H1 (cell line): ENCODE data around the gene CCDC148. TPM values are rescaled to one million over a fixed set of nuclear protein-coding genes. Genes with fewer than 3 reads are reported as not detected.

ENCODE experiments used
- POU5F1 ChIP-seq: IDR thresholded peaks from 2 replicates; pipeline ENCODE4 v1.6.1; 2011; ENCODE audit warnings: low read depth, mild to moderate bottlenecking, low read length, moderate library complexity
- RNF2 ChIP-seq: fragments of 200-900, 300-1000 bp; sonication (generic); IDR thresholded peaks from 2 replicates; pipeline ENCODE4 v1.7.1; 2016; ENCODE audit warnings: borderline replicate concordance, low read depth, mild to moderate bottlenecking, antibody characterized with exemption, low read length; ENCODE audit not compliant: poor library complexity, severe bottlenecking; ENCODE audit errors: missing control alignments
- SAP30 ChIP-seq: fragments of 300-600 bp; sonication (generic); IDR thresholded peaks from 2 replicates; pipeline ENCODE4 v1.7.1; 2012; ENCODE audit warnings: low read length, moderate library complexity, mild to moderate bottlenecking, inconsistent platforms; ENCODE audit not compliant: insufficient read depth, insufficient replicate concordance
- SUZ12 ChIP-seq: fragments of 200-600 bp; sonication (generic); IDR thresholded peaks from 2 replicates; pipeline ENCODE4 v1.6.1; 2012; ENCODE audit warnings: mild to moderate bottlenecking, inconsistent platforms, low read length, moderate library complexity, mixed read lengths
- TAF7 ChIP-seq: optimal IDR thresholded peaks from 2 replicates; pipeline ENCODE3; 2011; ENCODE audit warnings: low read depth, mild to moderate bottlenecking, inconsistent platforms, low read length, moderate library complexity, borderline replicate concordance
- YY1 ChIP-seq: IDR thresholded peaks from 2 replicates; pipeline ENCODE4 v1.6.1; 2011; ENCODE audit warnings: low read depth, mild to moderate bottlenecking, low read length
- polyA plus RNA-seq, 7 experiments: library from polyadenylated mRNA; depleted of rRNA in 3 of 7; stranded (reverse) in 5 of 7; unstranded in 2 of 7; fragments of >200 nt in 5 of 7; fragments of 200-250 nt in 2 of 7; gene quantifications; 1 replicate in 5 of 7; 2 replicates in 1 of 7; 4 replicates in 1 of 7; pipeline versions ENCODE4 v1.2.1 to v1.2.3, GENCODE V29; 2011 to 2013; ENCODE audit warnings: missing spikeins in 2 of 7, mixed read lengths in 2 of 7
- total RNA-seq: library from RNA; stranded (reverse); fragmentation: NEBNext Ultra II Directional; extraction: Animal tissue kit (Norgen Biotek cat#: 25700); gene quantifications from 2 replicates; pipeline ENCODE4 v1.2.1, GENCODE V29; 2021
- TF ChIP-seq, protein P1 (sequence below): fragments of 300-600 bp; sonication (generic); IDR thresholded peaks from 2 replicates; pipeline ENCODE4 v1.7.1; 2012; ENCODE audit warnings: low read length, moderate library complexity, mild to moderate bottlenecking, inconsistent platforms; ENCODE audit not compliant: insufficient replicate concordance

Gene CCDC148
- total and polyA plus RNA-seq, 2 of the 8 experiments (the other 6 are each of a cell fraction or from before 2014, with no cell fraction given): 0.45 to 1.3 TPM

DNA sequence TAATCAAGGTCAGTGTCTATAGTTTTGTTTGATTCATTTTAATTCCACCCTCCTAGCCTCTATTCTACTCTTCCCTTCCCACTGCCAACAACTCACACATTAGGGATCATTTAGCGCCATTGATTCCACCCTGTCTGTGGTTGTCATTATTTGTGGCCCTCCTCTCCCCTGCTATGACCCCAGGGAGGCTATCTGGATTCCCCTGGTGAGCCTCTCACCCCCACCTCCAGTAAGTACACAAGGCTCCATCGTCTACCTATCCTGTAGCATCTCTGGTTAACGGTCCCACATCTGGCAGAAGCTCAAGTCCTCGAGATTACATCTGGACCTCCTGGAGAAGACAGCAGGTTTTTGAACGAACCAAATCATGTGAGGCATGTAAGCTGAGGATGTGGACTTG is 327.5 kb downstream of the CCDC148 start (continued):
- TF ChIP-seq, protein P1, sequence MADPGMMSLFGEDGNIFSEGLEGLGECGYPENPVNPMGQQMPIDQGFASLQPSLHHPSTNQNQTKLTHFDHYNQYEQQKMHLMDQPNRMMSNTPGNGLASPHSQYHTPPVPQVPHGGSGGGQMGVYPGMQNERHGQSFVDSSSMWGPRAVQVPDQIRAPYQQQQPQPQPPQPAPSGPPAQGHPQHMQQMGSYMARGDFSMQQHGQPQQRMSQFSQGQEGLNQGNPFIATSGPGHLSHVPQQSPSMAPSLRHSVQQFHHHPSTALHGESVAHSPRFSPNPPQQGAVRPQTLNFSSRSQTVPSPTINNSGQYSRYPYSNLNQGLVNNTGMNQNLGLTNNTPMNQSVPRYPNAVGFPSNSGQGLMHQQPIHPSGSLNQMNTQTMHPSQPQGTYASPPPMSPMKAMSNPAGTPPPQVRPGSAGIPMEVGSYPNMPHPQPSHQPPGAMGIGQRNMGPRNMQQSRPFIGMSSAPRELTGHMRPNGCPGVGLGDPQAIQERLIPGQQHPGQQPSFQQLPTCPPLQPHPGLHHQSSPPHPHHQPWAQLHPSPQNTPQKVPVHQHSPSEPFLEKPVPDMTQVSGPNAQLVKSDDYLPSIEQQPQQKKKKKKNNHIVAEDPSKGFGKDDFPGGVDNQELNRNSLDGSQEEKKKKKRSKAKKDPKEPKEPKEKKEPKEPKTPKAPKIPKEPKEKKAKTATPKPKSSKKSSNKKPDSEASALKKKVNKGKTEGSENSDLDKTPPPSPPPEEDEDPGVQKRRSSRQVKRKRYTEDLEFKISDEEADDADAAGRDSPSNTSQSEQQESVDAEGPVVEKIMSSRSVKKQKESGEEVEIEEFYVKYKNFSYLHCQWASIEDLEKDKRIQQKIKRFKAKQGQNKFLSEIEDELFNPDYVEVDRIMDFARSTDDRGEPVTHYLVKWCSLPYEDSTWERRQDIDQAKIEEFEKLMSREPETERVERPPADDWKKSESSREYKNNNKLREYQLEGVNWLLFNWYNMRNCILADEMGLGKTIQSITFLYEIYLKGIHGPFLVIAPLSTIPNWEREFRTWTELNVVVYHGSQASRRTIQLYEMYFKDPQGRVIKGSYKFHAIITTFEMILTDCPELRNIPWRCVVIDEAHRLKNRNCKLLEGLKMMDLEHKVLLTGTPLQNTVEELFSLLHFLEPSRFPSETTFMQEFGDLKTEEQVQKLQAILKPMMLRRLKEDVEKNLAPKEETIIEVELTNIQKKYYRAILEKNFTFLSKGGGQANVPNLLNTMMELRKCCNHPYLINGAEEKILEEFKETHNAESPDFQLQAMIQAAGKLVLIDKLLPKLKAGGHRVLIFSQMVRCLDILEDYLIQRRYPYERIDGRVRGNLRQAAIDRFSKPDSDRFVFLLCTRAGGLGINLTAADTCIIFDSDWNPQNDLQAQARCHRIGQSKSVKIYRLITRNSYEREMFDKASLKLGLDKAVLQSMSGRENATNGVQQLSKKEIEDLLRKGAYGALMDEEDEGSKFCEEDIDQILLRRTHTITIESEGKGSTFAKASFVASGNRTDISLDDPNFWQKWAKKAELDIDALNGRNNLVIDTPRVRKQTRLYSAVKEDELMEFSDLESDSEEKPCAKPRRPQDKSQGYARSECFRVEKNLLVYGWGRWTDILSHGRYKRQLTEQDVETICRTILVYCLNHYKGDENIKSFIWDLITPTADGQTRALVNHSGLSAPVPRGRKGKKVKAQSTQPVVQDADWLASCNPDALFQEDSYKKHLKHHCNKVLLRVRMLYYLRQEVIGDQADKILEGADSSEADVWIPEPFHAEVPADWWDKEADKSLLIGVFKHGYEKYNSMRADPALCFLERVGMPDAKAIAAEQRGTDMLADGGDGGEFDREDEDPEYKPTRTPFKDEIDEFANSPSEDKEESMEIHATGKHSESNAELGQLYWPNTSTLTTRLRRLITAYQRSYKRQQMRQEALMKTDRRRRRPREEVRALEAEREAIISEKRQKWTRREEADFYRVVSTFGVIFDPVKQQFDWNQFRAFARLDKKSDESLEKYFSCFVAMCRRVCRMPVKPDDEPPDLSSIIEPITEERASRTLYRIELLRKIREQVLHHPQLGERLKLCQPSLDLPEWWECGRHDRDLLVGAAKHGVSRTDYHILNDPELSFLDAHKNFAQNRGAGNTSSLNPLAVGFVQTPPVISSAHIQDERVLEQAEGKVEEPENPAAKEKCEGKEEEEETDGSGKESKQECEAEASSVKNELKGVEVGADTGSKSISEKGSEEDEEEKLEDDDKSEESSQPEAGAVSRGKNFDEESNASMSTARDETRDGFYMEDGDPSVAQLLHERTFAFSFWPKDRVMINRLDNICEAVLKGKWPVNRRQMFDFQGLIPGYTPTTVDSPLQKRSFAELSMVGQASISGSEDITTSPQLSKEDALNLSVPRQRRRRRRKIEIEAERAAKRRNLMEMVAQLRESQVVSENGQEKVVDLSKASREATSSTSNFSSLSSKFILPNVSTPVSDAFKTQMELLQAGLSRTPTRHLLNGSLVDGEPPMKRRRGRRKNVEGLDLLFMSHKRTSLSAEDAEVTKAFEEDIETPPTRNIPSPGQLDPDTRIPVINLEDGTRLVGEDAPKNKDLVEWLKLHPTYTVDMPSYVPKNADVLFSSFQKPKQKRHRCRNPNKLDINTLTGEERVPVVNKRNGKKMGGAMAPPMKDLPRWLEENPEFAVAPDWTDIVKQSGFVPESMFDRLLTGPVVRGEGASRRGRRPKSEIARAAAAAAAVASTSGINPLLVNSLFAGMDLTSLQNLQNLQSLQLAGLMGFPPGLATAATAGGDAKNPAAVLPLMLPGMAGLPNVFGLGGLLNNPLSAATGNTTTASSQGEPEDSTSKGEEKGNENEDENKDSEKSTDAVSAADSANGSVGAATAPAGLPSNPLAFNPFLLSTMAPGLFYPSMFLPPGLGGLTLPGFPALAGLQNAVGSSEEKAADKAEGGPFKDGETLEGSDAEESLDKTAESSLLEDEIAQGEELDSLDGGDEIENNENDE: no peak
- TF ChIP-seq RNF2: no peak
- no peak for TF ChIP-seq SUZ12
- no peak for TF ChIP-seq YY1
- no peak for TF ChIP-seq TAF7
- no peak for TF ChIP-seq POU5F1
- TF ChIP-seq SAP30: no peak
